ENCODE results near the gene ZNF654. TPM values are rescaled to one million over a fixed set of nuclear protein-coding genes. Genes with fewer than 3 reads are reported as not detected.

ZNF654 gene
- polyA plus RNA-seq, 1 donor (not counting 4 experiments of a cell fraction or from before 2014, with no cell fraction given) = 8.2 TPM

DNA sequence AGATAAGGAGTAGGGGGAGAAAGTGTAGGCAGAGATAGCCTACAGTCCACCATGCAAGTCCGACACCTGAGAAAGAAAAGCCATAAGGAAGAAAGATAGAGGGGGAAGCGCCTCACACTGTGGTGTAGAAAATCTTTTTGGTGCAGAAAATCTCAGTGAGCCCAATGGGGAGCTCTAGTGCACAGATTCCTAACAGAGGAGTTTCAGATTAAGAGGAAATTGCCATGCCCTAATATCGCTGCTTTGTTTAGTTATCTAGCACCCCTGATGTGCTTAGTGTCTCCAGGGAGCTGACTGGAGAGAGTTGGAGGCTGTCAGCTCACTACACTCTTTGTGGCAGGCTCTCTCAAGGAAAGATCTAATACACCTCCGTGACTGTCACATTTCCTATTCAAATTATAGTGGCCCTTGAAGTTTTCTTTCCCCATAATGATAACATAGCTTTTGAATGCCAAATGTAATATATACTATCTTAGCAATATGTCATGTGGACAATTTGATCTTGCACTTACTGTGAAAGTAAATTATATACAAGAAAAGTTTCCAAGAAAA lies 34.0 kb upstream of the ZNF654 start:
- Histone ChIP-seq H2AFZ (ENCODE audit: control insufficient read depth, low read length) (no peak overlapping the region), H3K4me1 (ENCODE audit: control insufficient read depth, extremely low read depth, insufficient read depth, low read length) (no peaks in the 10 kb centered on the region), H3K36me3 (ENCODE audit: control insufficient read depth in 2 of 2, extremely low read depth in 1 of 2, insufficient read depth in 2 of 2, low read length in 2 of 2) (no peaks in the 10 kb centered on the region), H3K27ac (ENCODE audit: control insufficient read depth, insufficient read depth, low read length) (no peak overlapping the region), H3K27me3 (ENCODE audit: control insufficient read depth, extremely low read depth, insufficient read depth, low read length) (no peaks in the 10 kb centered on the region), H3K9me3 (ENCODE audit: control insufficient read depth, low read depth, low read length) (no peaks in the 10 kb centered on the region), H3K79me2 (ENCODE audit: control insufficient read depth, insufficient read depth, low read length) (no peaks in the 10 kb centered on the region), H3K4me2 (ENCODE audit: control insufficient read depth, extremely low read depth, insufficient read depth, low read depth, low read length) (no peak overlapping the region), H3K9me1 (ENCODE audit: control insufficient read depth, extremely low read depth, insufficient read depth, low read length) (no peaks in the 10 kb centered on the region), H4K20me1 (ENCODE audit: control insufficient read depth, extremely low read depth, insufficient read depth, low read length) (no peaks in the 10 kb centered on the region), H3K4me3 (ENCODE audit: control insufficient read depth in 2 of 3, extremely low read depth in 1 of 3, insufficient read depth in 2 of 3, low read depth in 1 of 3, low read length in 3 of 3) (no peak overlapping the region), H3K9ac (ENCODE audit: control insufficient read depth, extremely low read depth, insufficient read depth, low read length) (no peak overlapping the region)
- FAIRE-seq (no peak), DNase-seq (ENCODE audit: low read depth, low spot score) (no peak)
- TF ChIP-seq EZH2 (IDR thresholded peaks at IDR 0.05; ENCODE audit: low read length) = no peak
- no peak for TF ChIP-seq CTCF (optimal IDR thresholded peaks at IDR 0.05 in 1 of 3, IDR thresholded peaks at IDR 0.05 in 1 of 3, conservative IDR thresholded peaks at IDR 0.05 in 1 of 3; ENCODE audit: extremely low read depth in 1 of 3, insufficient read depth in 2 of 3, low read length in 3 of 3)
- dilution Hi-C loops (cut with MboI; ENCODE audit: extremely low pct_ligation_motif_present, low sequenced_read_pairs) = no loop called here

GRCh38 chr3:88028876-88029275 lies 30.2 kb upstream of the ZNF654 start:
- Histone ChIP-seq H3K79me2 (ENCODE audit: control insufficient read depth, insufficient read depth, low read length) (no peaks in the 10 kb centered on the region), H3K27me3 (ENCODE audit: control insufficient read depth, extremely low read depth, insufficient read depth, low read length) (no peaks in the 10 kb centered on the region), H3K4me1 (ENCODE audit: control insufficient read depth, extremely low read depth, insufficient read depth, low read length) (peaks cover 5% of the 10 kb centered on the region), H4K20me1 (ENCODE audit: control insufficient read depth, extremely low read depth, insufficient read depth, low read length) (no peaks in the 10 kb centered on the region), H2AFZ (ENCODE audit: control insufficient read depth, low read length) (no peak overlapping the region), H3K4me2 (ENCODE audit: control insufficient read depth, extremely low read depth, insufficient read depth, low read depth, low read length) (no peak overlapping the region), H3K9ac (ENCODE audit: control insufficient read depth, extremely low read depth, insufficient read depth, low read length) (no peak overlapping the region), H3K36me3 (ENCODE audit: control insufficient read depth in 2 of 2, extremely low read depth in 1 of 2, insufficient read depth in 2 of 2, low read length in 2 of 2) (no peaks in the 10 kb centered on the region), H3K27ac (ENCODE audit: control insufficient read depth, insufficient read depth, low read length) (no peak overlapping the region), H3K9me1 (ENCODE audit: control insufficient read depth, extremely low read depth, insufficient read depth, low read length) (no peaks in the 10 kb centered on the region), H3K4me3 (ENCODE audit: control insufficient read depth in 2 of 3, extremely low read depth in 1 of 3, insufficient read depth in 2 of 3, low read depth in 1 of 3, low read length in 3 of 3) (no peak overlapping the region), H3K9me3 (ENCODE audit: control insufficient read depth, low read depth, low read length) (no peaks in the 10 kb centered on the region)
- dilution Hi-C loops (cut with MboI; ENCODE audit: extremely low pct_ligation_motif_present, low sequenced_read_pairs) = no loop called here
- TF ChIP-seq CTCF (optimal IDR thresholded peaks at IDR 0.05 in 1 of 3, IDR thresholded peaks at IDR 0.05 in 1 of 3, conservative IDR thresholded peaks at IDR 0.05 in 1 of 3; ENCODE audit: extremely low read depth in 1 of 3, insufficient read depth in 2 of 3, low read length in 3 of 3) = no peak
- no peak for TF ChIP-seq EZH2 (IDR thresholded peaks at IDR 0.05; ENCODE audit: low read length)
- DNase-seq (ENCODE audit: low read depth, low spot score) (no peak), FAIRE-seq (no peak)

Measured in keratinocyte (primary cell).